Myocyte (in vitro differentiated cells): ENCODE data around the gene KCNK7. TPM values are rescaled to one million over a fixed set of nuclear protein-coding genes. Genes with fewer than 3 reads are reported as not detected.

Source experiments
- DNase-seq: peaks from one replicate; pipeline ENCODE4 v3.0.0-alpha.2; 2012; ENCODE audit warnings: low read depth
- total RNA-seq: library from RNA; depleted of rRNA; stranded (reverse); fragments of >200 nt; gene quantifications from 2 replicates; pipeline ENCODE4 v1.2.3, GENCODE V29; 2014

Gene KCNK7
- total RNA-seq, 1 donor from 2014 or later, result not detected

DNA sequence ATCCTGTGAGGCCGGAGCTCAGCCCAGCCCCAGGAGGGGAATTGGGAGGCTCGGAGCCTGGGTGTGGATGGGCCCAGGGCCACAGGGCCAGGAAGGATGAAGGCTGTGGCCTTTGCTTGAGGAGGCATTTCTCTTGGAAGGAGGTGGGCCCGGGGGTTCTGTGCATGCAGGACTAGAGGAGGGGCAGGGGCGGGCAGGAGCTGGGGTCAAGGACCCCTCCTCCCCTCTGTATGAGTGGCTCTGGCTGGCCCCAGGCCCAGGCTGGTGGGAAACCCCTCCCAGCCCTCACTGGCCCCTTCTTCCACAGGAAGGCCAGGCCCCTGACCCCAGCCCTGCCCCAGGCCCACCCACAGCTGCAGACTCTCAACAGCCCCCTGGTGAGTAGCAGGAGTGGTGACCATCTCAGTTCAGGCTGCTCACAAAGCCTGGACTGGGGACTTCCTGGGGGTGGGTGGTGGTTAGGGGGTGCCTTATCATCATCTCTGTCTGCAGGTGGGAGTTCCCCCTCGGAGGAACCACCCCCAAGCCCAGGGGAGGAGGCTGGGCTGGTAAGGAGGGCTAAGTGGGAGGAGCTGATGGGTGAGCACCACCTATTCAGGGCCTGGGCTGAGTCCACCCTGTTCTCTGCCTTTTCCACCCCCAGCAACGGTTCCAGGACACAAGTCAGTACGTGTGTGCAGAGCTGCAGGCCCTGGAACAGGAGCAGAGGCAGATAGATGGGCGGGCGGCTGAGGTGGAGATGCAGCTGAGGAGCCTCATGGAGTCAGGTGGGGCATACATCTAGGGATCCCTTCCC, 6.0 kb downstream of the KCNK7 start:
- no peak for DNase-seq

DNA sequence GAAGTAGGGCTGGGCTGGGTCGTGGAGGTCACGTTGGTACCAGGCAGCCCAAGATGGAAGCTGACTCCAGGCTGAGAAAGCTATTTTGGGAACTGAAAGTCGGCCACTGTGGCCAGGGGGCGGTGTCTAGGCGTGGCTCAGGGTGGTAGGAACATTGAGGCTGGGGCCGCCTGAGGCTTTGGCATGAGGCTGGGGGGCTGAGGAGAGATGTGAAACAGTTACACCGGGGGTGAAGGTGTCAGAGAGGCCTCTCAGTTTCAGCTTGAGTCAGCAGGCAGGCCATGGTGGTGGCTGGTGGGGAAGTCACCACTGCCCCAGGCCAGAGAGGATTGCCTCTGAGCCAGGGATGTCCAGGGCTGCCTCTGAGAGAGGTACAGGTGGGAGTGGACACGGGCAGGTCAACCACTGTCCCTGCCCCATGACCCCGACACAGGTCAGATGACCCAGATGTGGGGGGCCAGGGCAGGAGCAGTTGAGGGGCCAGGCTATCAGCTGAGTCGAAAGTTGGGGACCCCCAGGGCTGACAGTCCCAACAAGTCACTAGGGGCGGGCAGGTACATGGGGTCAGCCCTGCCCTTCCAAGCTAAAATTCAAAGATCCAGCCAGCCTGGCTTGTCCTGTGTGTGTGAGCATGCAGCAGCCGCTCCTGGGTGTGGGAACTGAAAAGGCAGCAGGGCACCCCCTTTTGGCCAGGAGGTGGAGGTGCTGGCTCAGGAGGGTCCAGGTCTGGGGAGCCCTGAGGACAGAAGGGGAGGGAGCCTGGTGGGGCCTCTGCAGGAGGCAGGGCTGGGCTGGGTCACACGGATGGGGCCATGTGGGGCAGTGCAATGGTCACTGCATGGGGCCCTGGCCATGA, 7.2 kb downstream of the KCNK7 start:
- DNase-seq, result peak; percentile 86

DNA sequence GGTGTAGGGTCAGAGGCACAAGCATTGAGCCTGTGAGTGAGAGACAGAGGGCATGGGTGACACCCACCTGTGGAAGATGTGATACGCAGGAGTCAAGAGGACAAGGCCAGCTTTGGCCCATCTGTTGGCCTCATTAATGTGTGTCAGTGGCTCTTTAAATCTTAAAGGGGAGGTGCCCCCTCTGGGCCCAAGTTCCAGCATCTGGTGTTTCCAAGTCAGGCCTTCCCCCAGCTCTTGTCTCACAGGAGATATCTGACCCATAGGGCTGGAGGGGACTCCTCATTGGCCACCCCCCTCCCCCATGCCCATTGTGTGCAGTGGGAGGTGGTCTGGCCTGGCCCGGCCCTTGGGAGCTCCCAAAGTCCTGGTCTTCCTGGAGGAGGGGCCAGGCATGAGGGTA, 8.9 kb downstream of the KCNK7 start:
- DNase-seq, result peak; percentile 76

DNA sequence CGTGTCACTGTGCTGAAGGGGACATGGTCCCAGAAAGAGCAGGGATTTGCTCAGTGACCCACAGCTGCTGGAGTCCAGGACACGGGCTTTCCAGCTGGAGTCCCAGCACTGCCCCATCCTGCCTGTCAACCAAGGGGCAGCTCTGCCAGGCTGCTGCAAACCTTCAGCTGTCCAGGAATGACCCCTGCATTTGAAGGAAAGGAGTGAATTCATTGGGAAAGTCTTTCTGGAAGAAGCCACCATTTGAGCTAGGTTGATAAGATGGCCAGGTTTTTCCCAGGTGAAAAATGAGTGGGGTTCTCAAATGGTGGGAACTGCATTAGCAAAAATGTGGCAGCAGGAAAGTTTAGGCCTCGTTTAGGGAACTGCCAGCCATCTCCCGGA, 9.4 kb downstream of the KCNK7 start:
- DNase-seq, result no peak

DNA sequence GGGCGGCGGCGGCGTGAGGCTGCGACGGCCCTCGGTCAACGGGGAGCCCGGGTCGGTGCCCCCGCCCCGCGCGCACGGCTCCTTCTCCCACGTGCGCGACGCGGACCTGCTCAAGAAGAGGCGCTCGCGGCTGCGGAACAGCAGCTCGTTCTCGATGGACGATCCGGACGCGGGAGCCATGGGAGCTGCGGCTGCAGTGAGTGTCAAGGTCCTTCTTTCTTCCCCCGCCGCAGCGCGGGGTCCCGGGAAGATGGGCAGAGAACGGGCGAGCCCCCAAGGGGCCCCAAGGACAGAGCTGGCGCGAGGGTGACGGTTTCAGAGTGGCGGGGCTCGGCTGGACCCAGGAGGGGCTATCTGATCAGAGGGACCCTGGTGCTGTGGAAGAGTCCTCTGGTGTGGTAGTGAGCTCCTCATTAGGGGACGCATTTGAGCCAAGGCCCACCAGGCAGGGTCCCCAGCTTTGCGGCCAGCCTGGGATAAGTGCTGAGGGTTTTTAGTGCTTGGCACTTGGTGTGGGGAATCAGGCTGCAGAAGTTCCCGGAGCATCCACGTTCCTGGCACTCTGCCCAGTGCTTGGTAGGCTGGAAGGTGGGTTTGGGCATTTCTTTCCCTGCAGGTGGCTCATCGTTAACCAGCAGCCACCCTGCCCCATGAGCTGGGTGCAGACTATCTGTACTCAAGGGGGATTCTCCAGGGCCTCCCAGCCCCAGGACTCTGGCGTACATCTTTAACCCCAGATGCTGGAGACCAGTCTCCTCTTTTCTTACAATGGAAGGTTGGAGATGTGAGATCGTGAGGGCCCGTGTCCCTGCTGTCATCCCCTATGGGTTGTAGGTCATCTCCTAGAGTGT, 10.0 kb downstream of the KCNK7 start:
- DNase-seq, result no peak

DNA sequence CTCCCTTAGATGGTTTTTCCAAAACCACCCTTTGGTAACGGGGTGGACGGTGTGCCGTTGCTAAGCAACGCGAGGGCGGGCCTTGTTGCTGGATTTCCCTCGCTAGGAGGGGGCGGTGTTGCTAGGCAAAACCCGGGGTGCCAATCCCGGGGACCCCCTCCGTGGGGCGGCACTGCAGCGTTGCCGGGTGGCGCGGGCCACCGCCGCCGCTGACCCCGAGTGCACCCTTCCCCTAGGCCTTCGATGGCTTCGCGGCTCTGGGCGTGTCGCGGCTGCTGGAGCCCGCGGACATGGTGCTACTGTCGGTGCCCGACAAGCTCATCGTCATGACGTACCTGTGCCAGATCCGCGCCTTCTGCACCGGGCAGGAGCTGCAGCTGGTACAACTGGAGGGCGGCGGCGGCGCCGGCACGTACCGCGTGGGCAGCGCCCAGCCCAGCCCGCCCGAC, 10.9 kb downstream of the KCNK7 start:
- no peak for DNase-seq

DNA sequence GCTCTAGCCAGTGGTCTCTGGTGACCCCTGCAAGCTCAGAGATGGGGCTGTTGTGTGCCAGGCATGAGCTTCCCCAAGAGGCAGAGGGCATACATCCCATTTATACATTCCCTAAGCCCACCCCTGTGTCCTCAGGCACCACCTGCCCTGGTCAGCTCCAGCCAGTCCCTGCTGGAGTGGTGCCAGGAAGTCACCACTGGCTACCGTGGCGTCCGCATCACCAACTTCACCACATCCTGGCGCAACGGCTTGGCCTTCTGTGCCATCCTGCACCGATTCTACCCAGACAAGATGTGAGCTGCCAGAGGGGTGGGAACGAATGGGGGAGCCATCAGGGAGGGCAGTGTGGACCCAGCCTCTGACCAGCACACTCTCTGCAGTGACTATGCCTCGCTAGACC, 11.5 kb downstream of the KCNK7 start:
- DNase-seq, result peak; percentile 13

DNA sequence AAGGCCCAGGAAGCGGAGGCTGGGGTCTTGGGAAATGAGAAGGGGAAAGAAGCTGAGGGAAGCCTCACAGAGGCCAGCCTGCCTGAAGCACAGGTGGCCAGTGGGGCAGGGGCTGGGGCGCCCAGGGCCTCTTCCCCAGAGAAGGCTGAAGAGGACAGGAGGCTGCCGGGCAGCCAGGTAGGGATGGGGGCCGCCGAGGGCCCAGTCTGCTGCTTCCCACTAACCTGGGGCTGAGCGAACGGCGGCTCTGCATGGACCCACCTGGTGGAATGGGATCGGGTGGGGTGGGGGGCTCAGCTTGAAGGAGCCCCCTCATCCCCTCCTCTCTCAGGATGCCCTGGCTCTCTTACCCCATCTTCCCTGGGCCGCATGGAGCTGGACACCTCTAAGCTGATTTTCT, 12.0 kb downstream of the KCNK7 start:
- no peak for DNase-seq

DNA sequence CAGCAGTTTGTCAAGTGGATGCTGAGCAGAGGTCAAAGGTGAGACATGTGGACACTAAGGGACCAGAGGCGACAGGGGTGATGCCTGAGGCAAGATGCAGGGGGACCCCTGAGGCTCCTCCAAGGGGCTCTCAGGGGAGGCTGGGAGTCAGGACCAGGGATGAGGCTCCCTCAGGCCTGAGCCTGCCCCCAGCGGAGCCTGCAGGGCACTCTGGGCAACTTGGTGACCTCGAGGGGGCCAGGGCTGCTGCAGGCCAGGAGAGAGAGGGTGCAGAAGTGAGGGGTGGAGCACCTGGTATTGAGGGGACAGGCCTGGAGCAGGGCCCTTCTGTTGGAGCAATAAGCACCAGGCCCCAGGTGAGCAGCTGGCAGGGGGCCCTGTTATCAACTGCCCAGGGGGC, 13.7 kb downstream of the KCNK7 start:
- DNase-seq, result no peak

DNA sequence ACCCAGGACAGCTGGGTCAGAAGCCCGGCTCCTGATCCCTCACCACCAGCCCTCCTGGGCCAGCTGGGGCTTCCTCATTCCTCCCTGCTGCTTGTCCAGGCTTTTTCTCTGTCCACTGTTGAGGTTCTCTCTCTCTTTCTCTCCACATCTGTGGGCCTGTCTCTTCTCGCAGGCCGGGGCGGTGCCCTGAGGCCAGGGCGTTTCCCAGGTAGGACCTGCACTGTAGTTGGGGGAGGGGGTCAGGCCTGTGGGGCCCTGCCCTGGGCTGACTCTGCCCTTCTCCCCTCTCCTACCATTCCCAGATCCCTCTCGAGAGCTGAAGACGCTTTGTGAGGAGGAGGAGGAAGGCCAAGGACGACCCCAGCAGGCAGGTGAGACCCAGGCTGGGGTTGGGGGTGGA, 14.8 kb downstream of the KCNK7 start:
- DNase-seq, result no peak

DNA sequence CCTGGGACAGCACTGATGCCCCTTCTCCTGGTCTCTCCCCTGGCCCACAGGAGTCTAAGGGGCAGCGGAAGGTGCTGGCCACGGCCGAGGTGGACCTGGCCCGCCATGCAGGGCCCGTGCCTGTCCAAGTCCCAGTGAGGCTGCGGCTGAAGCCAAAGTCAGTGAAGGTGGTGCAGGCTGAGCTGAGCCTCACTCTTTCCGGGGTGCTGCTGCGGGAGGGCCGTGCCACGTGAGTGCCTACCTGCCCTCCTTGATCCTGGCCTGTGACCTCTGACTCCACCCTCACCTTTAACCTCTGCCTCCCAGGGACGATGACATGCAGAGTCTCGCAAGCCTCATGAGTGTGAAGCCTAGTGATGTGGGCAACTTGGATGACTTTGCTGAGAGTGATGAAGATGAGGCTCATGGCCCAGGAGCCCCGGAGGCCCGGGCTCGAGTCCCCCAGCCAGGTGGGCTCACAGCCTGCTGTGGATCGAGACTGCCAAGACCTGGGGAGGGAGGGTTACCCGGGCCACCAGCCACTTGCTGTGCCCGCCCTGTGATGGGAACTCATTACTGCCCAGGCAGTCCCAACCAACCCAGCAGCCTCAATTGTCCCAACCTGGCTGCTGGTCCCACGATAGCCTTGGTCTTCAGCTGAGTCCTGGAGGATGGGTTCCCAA, 15.4 kb downstream of the KCNK7 start:
- no peak for DNase-seq

DNA sequence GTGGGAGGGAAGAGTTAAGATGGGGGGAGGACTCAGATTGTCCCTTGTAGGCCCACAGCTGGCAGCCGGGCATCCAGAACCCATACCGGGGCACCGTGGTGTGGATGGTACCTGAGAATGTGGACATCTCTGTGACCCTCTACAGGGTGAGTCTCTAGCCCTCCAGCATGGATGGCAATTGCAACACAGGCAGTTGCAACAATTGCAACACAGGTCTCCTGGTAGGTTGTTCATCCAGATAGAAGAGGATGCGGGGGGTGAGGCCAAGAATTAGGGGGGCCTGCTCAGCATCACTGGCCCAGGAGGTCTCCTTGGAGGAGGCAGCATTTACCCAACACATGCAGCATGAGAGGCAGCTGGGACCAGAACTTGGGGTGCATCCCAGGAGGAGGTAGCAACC, 16.3 kb downstream of the KCNK7 start:
- no peak for DNase-seq

DNA sequence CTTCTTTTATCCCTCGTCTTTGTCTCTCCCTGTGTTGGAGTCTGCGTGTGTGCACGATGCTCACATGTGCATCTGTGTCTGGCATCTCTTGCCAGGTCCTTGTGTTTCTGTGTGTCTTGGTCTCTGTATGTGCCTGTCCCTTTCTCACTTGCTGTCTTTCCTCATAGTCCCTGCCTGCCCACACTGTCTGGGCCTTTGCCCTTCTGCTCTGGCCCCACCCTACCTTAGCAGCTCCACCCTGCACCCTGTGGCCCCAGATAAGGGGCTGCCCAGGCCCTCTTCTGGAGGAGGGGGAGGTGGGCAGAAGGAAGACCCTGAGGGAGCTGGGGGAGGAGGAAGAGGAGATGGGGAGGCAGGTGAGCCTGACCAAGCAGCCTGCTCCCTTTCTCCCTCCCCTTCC, 16.9 kb downstream of the KCNK7 start:
- DNase-seq, result no peak

DNA sequence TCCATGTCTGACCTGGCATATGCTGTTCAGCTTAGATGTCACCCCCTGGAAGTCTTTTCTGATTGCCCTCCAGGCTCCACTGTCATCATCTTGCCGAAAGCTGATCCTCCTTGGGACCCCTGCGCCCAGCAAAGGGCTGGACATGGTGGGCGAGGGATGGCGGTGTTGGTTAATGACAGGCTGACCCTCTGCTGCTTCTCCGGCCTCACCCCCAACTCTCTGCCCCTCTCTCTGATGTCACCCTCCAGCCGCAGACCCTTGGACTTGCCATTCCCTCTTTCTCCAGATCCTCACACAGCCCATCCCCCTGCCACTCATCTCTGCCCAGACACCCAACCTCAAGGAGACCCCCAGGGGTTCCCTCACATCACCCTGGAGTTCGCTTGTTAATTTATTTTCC, 17.5 kb downstream of the KCNK7 start:
- no peak for DNase-seq

DNA sequence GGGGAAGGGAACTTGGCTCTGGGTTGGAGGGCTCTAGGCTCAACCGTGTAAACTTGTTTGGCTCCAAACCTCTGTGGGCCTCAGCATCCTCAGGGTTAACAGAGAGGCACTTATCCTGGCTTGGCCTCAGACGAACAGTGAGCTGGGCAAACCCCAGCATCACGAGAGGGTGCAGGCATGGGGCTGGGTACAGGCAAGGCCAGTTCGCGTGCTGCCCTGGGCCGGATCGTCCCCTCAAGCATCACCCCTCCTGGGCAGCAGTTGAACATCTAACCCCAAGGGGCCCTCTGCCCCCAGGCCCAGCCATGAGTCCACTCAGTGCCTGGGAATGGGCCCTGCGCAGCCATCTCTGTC, 17.9 kb downstream of the KCNK7 start:
- no peak for DNase-seq

DNA sequence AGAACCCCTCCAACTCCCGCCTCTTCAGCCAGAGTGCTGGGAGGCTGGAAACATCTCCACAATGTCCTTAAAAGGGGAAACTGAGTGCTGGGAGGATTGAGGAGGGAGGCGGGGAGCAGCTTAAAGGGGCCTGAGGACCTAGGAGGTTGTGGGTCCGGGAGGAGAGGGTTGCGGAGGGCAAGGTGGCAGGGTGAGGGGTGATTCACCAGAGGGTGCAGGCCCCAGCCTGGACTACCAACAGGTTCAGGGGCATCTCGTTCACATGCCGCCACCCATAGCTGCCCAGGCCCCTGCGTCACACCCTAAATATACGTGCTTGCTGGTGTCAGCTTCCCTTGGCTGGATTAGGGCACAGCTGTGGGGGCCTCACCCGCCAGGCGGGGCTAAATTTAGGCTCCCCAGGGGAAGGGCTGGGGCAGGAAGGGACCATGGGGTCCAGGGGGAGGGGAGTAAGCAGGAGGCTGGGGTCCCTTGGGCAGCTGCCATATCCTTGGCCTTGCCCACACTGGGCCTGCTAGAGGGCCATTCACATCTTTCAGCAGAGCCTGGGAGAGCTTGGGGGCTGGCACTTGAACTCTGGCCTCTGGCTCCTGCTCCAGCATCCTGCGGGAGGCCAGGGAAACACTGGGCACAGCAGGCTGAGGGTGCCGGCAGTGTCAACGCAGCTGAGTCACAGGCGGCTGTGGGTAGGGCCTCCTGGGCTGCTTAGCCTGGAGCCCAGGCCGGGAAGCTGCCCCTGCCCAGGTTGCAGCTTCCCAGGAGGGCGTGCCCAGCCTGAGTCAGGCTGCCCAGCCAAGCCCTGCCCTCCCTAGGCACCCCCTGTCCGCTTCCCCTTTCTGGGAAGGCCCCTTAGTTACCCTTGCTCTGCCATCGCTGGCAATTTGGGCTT, 18.5 kb downstream of the KCNK7 start:
- DNase-seq, result peak; percentile 98

DNA sequence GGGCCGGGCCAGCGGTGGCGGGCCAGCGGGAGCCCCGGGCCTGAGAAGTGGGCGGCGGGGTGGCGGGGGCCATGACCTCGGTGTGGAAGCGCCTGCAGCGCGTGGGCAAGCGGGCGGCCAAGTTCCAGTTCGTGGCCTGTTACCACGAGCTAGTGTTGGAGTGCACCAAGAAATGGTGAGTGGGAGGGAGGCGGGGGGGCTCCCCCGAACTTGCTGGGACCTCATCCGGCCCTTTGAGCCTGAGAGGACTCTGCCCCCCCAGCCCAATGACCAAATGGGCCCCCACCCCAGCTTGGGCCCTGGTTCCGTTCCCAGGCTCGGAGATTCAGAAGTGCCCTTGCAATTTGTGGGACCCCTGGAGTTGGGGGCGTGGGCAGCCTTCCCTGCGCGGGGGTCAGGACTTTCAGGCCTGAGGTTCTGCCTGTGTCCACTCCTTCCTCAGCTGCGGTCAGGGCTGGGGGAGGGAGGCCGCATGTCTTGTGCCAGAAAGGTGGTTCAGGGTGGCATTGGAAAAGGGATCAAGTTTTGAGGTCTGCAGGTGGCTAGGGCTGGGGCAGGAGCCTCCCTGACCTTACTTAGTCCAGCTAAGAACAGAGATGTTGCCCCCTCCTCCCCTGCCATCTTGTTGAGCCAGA, 19.3 kb downstream of the KCNK7 start:
- peak; percentile 75 for DNase-seq

DNA sequence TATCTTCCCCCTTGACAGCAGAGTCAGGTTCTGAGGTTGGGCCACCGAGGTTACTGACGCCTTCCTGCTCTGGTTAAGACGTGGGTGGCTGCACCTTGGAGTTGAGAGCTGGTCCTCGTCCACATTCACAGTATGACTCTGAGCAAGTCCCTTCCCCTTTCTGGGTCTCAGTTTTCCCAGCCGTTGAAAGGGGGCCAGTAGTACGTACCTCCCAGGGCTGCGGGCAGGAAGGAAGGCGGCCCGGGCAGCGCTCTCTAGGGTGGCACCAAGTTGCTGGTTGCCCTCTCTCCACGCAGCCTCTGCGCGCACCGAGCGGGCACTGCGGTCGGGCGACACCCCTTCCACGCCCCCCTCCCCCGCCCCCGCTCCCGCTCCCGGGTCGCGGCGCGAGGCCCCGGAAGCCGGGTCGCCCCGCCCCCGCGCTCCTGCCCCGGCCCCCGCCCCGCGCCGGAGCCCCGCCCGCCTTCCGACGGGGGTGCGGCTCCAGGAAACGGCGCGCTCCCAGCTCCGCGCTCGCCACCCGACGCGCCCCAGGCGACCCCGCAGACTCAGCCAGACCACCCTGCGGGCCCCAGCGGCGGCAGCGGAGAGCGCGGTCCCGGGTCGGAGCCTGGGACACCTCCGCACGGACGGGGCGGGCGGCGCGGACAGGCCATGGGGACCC, 19.9 kb downstream of the KCNK7 start, which contains the start of gene EHBP1L1:
EHBP1L1 (plus strand) TSS at position 486 of the 664 bp plus-strand sequence. CDS start 250 bp downstream, outside the sequence.
- peak; percentile 70 for DNase-seq
